T-helper 17 cell (primary cell): ENCODE results near the gene SLC16A5. TPM values are rescaled to one million over a fixed set of nuclear protein-coding genes. Genes with fewer than 3 reads are reported as not detected.

Experiments used
- ATAC-seq: fragments of 150-1000 bp; cut with Tn5 transposase; 2 replicates; pipeline ENCODE4 v1.10.0; 2021; ENCODE audit warnings: mild to moderate bottlenecking, moderate library complexity
- DNase-seq, 3 donors: peaks; one replicate each; pipeline versions ENCODE4 v3.0.0 to v3.0.0-alpha.2; 2020 to 2021
- H3K9me3 ChIP-seq: one replicate; pipeline ENCODE4 v1.7.0; 2013; ENCODE audit warnings: low read length, mild to moderate bottlenecking; ENCODE audit not compliant: control insufficient read depth, poor library complexity, severe bottlenecking
- H3K27ac Mint-ChIP-seq: one replicate; pipeline ENCODE4 v1.8.0; 2022; ENCODE audit warnings: mild to moderate bottlenecking, moderate library complexity, mixed read lengths
- H3K27me3 Mint-ChIP-seq: one replicate; pipeline ENCODE4 v1.8.0; 2022; ENCODE audit warnings: mixed read lengths
- H3K36me3 Mint-ChIP-seq: one replicate; pipeline ENCODE4 v1.8.0; 2022; ENCODE audit warnings: low read depth, mixed read lengths
- H3K4me1 Mint-ChIP-seq: one replicate; pipeline ENCODE4 v1.8.0; 2022; ENCODE audit warnings: mild to moderate bottlenecking, mixed read lengths
- H3K4me3 Mint-ChIP-seq: one replicate; pipeline ENCODE4 v1.8.0; 2022; ENCODE audit warnings: mild to moderate bottlenecking, moderate library complexity, mixed read lengths
- total RNA-seq, 4 donors: library from RNA in 2 of 4; stranded (reverse) in 2 of 4; gene quantifications; one replicate each; pipeline ENCODE4 v1.2.3 and lab custom pipeline; 2022 to 2026

The SLC16A5 gene
- total RNA-seq, 2 donors from 2014 or later, result 11.7 to 14.9 TPM

DNA sequence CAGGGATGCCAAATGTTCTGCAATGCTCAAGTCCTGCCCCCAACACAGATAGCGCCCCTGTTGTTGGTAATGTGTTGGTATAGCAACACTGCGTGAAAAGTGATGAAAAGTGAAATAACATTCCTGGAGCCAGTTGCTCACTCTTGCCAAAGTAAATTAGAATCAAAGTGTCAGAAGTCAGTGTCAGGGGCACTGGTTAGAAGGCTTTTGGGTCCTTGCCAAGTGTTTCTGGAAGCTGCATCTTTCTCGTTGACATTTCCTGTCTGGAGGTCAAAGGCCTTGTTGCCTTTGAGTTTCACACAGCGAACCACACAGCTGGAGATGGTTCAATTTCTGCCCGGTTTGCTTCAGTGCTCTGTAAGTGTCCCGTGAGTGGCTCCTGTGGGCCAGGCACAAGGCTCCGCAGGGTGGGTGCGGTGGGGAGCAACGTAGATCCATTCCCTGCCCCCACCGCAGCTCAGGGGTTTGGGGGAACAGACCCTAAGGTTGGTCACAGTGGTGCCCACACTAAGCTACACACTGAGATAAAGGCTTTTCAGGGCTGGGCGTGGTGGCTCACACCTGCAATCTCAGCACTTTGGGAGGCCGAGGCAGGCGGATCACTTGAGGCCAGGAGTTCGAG, 3.6 kb upstream of the SLC16A5 start:
- no peaks in the 10 kb centered on the region for H3K27me3 Mint-ChIP-seq
- no peaks in the 10 kb centered on the region for H3K36me3 Mint-ChIP-seq
- H3K9me3 ChIP-seq, result no peaks in the 10 kb centered on the region
- peaks cover 29% of the 10 kb centered on the region for H3K4me1 Mint-ChIP-seq
- H3K27ac Mint-ChIP-seq, result peak overlapping the region; percentile 16
- DNase-seq (no peak), ATAC-seq (no peak)
- peak overlapping the region; percentile 19 for H3K4me3 Mint-ChIP-seq

DNA sequence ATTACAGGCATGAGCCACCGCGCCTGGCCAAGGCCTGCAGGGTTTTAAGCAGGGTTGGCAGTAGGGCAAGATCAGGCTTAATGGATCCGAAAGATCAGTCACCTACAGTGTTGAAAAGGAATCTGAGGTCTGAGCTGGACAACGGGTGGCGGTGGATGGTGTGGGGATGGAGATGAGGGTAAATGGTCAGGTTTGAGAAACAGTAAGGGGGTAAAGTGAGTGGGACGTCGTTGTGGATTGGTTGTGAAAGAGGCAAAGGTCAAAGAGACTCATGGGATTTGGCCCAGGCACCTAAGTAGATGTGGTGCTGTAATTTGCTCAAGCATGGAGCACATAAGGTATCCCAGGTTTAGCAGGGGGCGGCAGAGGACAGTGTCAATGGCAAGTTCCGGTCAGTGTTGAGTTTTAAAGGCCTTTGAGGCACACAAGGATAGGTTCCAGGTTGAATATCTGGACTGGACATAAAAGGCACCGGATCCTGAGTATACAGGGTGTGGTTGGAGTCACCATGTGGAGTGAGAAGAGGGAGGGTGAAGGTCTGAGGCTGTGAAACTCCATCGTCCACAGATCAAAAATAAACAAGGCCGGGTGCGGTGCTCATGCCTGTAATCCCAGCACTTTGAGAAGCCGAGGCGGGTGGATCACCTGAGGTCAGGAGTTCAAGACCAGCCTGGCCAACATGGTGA, 1.1 kb upstream of the SLC16A5 start:
- Mint-ChIP-seq H3K4me3 (peak overlapping the region; percentile 89), H3K4me1 (peaks cover 48% of the 10 kb centered on the region), H3K27me3 (no peaks in the 10 kb centered on the region), H3K27ac (peak overlapping the region; percentile 71), H3K36me3 (no peaks in the 10 kb centered on the region)
- ATAC-seq (no peak), DNase-seq (no peak)
- no peaks in the 10 kb centered on the region for H3K9me3 ChIP-seq

DNA sequence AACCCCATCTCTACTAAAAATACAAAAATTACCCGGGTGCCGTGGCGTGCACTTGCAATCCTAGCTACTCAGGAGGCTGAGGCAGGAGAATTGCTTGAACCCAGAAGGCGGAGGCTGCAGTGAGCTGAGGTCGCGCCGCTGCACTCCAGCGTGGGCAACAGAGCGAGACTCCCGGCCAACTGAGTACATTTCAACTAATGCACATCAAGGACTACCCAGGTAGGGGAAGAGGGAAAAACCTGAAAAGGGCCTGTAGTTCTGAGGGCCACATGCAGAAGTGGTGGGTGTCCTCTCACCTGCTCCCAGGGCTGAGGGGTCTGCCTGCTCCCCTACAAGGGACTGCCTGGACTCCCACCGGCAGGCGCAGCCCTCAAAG, 584 bp upstream of the SLC16A5 start:
- H3K27me3 Mint-ChIP-seq, result no peaks in the 10 kb centered on the region
- no peaks in the 10 kb centered on the region for H3K9me3 ChIP-seq
- H3K27ac Mint-ChIP-seq, result peak overlapping the region; percentile 71
- H3K4me3 Mint-ChIP-seq, result peak overlapping the region; percentile 89
- H3K36me3 Mint-ChIP-seq, result no peaks in the 10 kb centered on the region
- ATAC-seq, result peak; percentile 7
- DNase-seq, result no peak
- peaks cover 51% of the 10 kb centered on the region for H3K4me1 Mint-ChIP-seq

DNA sequence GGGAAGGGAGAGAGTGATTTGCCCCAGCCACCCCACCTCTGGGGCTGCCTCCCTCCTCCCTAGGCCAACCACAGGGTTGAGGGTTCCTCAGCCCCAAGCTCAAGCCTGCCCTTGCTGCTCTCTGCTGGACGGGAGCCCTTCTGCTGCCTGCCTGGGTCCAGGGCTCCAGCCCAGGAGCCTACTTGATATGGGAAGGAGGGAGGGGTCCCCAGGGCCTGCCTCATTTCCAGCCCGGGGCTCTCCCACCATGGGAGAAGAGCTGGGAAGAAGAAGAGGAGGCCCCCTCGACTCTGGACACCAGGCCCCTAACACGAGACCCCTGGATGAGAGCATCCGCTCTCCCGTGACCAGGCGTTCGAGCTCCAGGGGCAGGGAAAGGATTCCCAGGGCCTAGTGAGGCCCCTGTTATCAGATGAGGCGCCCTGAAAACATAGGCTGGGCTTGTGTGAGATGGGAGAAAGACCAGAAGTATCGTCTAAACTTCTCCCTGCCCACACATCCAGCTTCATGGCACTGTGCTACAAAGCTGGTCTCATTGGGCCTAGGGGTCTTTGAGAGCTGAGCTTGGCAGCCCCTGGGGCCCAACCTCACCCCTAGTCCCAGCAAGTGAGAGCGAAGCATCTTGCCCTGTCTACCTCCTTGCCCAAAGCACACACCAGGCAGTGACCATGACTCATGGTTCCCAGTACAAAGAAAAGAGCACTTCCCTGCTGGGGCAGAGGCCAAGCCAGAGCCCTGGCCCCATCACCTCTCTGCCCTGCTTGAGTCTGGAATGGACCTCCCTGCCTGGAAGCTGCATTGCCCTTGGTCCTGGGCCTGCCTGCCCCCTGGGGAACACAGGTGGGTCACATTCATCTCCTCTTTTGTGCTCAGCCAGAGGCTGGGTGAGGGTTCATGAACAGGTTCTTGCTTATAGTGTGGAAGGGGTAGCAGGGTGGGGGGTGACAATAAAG, 987 bp downstream of the SLC16A5 start:
- no peaks in the 10 kb centered on the region for H3K9me3 ChIP-seq
- peaks cover 54% of the 10 kb centered on the region for H3K4me1 Mint-ChIP-seq
- no peaks in the 10 kb centered on the region for H3K27me3 Mint-ChIP-seq
- H3K4me3 Mint-ChIP-seq, result peak overlapping the region; percentile 89
- DNase-seq (no peak), ATAC-seq (peak; percentile 12)
- H3K36me3 Mint-ChIP-seq, result peaks cover 2% of the 10 kb centered on the region
- H3K27ac Mint-ChIP-seq, result peak overlapping the region; percentile 90

DNA sequence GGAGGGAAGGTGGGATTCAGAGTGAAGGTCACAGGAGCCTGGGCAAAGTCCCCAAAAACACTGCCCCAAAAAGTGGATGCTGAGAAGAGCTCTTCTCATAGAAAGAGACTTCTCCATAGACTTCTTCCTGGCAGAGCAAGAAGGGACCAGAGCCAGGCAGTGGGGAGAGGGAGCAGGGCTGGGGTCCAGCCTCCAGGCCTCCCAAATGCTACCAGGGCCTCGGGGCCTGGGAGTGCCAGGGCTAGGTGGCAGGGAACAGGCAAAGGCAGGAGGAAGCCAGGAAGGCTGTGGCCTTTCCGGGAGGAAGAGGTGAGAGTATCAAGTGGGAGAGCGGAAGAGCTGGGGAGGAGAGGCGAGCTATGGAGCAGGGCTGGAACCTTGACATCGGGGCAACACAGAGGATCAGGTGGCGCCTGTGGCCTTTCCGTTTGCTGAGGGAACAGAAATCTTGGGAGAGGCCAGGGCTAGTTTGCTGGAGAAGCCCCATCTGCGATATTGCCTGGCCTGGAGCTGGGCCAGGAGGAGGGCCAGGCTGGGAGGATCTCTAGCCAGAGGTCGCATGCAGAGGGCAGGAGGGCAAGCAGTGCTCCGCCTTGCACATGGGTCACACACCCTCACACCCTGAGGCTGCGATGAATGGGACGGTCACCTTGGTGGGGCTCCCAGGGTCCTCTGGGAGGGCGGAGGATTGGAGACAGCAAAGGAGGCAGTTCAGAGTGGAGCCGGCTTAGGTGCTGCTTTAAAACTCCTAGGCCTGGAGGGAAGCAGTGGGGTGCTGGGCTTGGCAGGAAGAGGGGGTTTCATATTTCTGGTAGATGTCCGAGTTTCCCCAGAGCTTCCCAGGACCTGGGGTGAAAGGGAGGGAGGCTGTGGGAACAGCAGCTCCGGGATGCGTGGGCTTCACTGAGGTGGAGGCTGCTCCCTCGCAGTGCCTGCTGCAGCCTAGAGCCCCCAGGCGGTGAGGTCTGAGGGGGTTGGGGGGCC, 3.4 kb downstream of the SLC16A5 start:
- no peak for DNase-seq
- Mint-ChIP-seq H3K4me3 (peak overlapping the region; percentile 58), H3K36me3 (peaks cover 2% of the 10 kb centered on the region), H3K27me3 (no peaks in the 10 kb centered on the region), H3K27ac (peak overlapping the region; percentile 77), H3K4me1 (peaks cover 48% of the 10 kb centered on the region)
- no peak for ATAC-seq
- H3K9me3 ChIP-seq, result no peaks in the 10 kb centered on the region

DNA sequence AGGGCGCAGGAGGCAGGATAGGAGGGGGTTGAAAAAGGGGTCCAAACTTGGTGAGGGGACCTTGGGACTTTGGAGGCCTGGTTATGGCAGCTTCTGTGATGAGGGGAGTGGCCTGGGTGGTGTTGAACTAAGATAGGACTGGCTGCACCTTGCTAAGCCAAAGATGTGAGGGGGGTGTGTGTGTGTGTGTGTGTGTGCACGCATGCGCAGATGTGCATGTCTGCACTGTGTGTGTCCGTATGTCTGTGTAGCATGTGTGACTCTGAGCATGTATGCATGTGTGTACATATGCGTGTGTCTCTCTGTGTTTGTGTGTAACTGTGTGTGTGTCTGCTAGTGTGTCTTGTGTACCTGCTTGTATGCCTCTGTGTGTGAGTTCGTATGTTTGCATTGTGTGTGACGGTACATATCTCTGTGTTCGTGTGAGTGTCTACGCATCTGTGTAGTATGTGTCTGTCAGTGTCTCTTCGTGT, 4.1 kb downstream of the SLC16A5 start:
- DNase-seq, result no peak
- peaks cover 2% of the 10 kb centered on the region for H3K36me3 Mint-ChIP-seq
- no peaks in the 10 kb centered on the region for H3K27me3 Mint-ChIP-seq
- H3K27ac Mint-ChIP-seq, result peak overlapping the region; percentile 77
- peaks cover 43% of the 10 kb centered on the region for H3K4me1 Mint-ChIP-seq
- no peak for ATAC-seq
- H3K4me3 Mint-ChIP-seq, result no peak overlapping the region
- no peaks in the 10 kb centered on the region for H3K9me3 ChIP-seq

DNA sequence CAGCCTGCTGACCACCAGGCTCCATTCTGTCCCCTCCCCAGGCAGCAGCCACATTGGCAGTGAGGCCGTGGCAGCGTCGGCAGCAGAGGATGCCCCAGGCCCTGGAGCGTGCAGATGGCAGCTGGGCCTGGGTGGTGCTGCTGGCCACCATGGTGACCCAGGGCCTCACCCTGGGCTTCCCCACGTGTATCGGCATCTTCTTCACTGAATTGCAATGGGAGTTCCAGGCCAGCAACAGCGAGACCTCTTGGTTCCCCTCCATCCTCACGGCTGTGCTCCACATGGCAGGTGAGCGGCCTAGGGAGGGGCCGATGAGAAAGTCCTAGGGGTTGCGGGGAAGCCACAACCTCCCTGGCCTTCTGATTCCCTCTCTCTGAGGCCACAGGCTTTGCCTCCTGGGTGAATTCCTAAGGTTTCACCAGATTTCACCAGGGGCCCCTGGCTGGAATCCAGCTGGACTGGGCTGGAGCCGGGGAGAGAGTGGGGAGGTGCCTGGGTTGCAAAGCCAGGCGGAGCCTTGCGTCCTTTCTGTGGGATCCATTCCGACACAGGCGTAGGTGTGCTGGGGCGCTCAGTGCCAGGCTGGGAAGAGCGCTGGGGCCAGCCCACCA, 5.9 kb downstream of the SLC16A5 start:
- ATAC-seq (no peak), DNase-seq (no peak)
- no peak overlapping the region for H3K4me3 Mint-ChIP-seq
- H3K4me1 Mint-ChIP-seq, result peaks cover 35% of the 10 kb centered on the region
- H3K27me3 Mint-ChIP-seq, result no peaks in the 10 kb centered on the region
- peaks cover 5% of the 10 kb centered on the region for H3K36me3 Mint-ChIP-seq
- H3K9me3 ChIP-seq, result no peaks in the 10 kb centered on the region
- no peak overlapping the region for H3K27ac Mint-ChIP-seq

DNA sequence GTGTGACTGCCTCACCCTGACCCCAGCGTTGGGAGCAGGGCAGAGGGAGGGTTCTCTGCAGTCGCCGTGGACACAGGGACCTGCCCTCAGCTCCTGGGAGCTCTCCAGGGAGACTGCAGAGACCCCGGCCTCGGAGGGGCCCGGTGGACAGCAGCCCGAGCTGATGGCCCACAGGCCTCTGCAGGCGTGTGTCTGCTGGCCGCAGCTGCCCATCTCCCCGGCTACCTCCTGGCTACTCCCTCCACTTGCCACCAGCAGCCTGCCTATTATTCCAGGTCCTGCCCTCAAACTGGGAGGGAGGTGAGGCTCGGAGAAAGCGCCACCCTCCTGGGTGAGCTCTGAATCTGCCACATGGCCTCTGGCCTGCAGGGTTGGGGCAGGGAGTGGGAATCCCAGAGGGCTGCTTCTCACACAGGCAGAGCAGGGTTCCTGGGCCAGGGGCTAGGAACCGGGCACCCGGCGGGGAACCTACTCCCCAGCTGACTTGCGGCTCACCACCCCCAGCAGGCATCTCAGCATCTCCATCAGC, 7.2 kb downstream of the SLC16A5 start:
- Mint-ChIP-seq H3K4me3 (no peak overlapping the region), H3K36me3 (peaks cover 5% of the 10 kb centered on the region), H3K27ac (no peak overlapping the region), H3K27me3 (no peaks in the 10 kb centered on the region), H3K4me1 (peaks cover 25% of the 10 kb centered on the region)
- no peak for ATAC-seq
- DNase-seq, result no peak
- no peaks in the 10 kb centered on the region for H3K9me3 ChIP-seq

DNA sequence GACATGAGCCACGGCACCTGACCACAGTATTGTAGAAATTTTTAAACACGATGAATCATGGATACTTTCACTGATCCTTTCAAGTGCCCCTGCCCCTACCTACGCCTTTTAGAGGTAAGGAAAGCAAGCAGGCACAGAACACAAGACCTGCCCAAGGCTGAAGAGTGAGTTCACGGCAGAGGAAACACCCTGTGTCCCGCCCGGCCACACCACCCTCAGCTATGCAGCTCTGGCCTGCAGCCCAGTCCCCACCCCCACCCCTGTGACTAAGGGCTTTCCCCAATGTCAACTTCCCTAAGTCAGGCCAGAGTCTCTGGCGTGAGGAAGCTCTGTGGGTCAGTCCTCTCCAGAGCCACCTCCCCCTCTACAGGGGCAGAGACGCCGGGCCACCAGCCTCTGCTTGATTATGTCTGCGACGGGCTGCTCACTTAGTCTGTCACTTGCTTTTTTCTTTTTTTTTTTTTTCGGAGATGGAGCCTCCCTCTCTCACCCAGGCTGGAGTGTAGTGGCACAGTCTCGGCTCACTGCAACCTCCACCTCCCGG, 8.4 kb downstream of the SLC16A5 start:
- Mint-ChIP-seq H3K27ac (peak overlapping the region; percentile 83), H3K4me1 (peaks cover 16% of the 10 kb centered on the region), H3K27me3 (no peaks in the 10 kb centered on the region), H3K36me3 (peaks cover 5% of the 10 kb centered on the region), H3K4me3 (no peak overlapping the region)
- no peaks in the 10 kb centered on the region for H3K9me3 ChIP-seq
- DNase-seq (no peak), ATAC-seq (peak; percentile 40)

DNA sequence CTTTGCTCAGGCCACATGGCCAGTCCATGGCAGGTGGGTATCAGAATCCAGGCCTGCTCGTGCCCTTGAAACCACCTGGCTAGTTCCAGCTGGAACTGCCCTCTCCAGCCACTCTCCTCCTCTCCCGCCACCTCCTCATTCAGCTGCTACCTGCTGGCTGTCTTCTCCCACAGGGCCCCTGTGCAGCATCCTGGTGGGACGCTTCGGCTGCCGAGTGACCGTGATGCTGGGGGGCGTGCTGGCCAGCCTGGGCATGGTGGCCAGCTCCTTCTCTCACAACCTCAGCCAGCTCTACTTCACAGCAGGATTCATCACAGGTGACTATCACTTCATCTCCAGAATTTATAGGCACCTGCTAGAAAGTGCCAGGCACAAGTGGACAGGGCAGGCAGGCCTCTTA, 10.1 kb downstream of the SLC16A5 start:
- H3K9me3 ChIP-seq, result no peaks in the 10 kb centered on the region
- no peak overlapping the region for H3K4me3 Mint-ChIP-seq
- DNase-seq (no peak), ATAC-seq (no peak)
- peak overlapping the region; percentile 47 for H3K27ac Mint-ChIP-seq
- H3K27me3 Mint-ChIP-seq, result no peaks in the 10 kb centered on the region
- no peaks in the 10 kb centered on the region for H3K4me1 Mint-ChIP-seq
- peaks cover 3% of the 10 kb centered on the region for H3K36me3 Mint-ChIP-seq

DNA sequence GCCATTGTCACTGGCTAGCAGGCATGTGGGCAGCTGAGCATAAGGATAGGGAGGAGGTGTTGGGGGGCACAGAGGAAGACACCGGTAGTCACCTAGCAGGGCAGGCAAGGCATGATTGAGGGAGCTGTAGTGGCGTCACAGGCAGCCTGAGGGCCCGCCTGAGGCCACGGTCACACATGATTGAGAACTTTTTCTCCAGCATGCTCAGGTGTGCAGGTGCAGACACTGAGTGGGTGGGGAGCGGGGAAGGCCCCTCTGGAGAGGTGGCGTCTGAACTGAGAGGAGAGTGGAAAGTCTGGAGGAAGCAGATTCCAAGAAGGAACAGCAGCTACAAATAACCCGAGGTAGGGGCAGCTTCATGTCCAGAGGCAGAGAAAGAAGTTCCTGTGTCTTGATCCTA, 11.1 kb downstream of the SLC16A5 start:
- Mint-ChIP-seq H3K4me1 (no peaks in the 10 kb centered on the region), H3K27ac (no peak overlapping the region), H3K27me3 (no peaks in the 10 kb centered on the region), H3K4me3 (no peak overlapping the region), H3K36me3 (peaks cover 3% of the 10 kb centered on the region)
- H3K9me3 ChIP-seq, result no peaks in the 10 kb centered on the region
- DNase-seq (no peak), ATAC-seq (no peak)
